B cell (primary cell): ENCODE measurements around the gene CDC42BPA.

Source experiments
- CTCF ChIP-seq: fragments of 200-600 bp; IDR thresholded peaks from one replicate; pipeline ENCODE4 v1.8.0; 2022; ENCODE audit warnings: antibody characterized with exemption, mild to moderate bottlenecking
- EZH2 ChIP-seq: IDR thresholded peaks from 2 replicates; pipeline ENCODE4 v1.6.1; 2012; ENCODE audit warnings: borderline replicate concordance, low read depth, mild to moderate bottlenecking, moderate library complexity, low read length; ENCODE audit not compliant: insufficient read depth, poor library complexity, severe bottlenecking

- no peak for TF ChIP-seq EZH2
- TF ChIP-seq CTCF: no peak
Measured at GRCh38 chr1:227058321-227058751, 260.0 kb downstream of the CDC42BPA start.
